ENCODE data around the gene ARHGAP1.

The ARHGAP1 gene

GRCh38 chr11:46643531-46643930 lies 56.9 kb downstream of the ARHGAP1 start:
- DNase-seq (ENCODE audit: low read depth in 4 of 4, low spot score in 1 of 4), result no peak

GRCh38 chr11:46642627-46643335 lies 57.6 kb downstream of the ARHGAP1 start:
- no peak for DNase-seq (ENCODE audit: low read depth in 4 of 4, low spot score in 1 of 4)

GRCh38 chr11:46641639-46642038 lies 58.8 kb downstream of the ARHGAP1 start:
- no peak for DNase-seq (ENCODE audit: low read depth in 4 of 4, low spot score in 1 of 4)

- DNase-seq (ENCODE audit: low read depth in 4 of 4, low spot score in 1 of 4), result no peak
Observed at GRCh38 chr11:46640036-46640788, 60.2 kb downstream of the ARHGAP1 start.

GRCh38 chr11:46639197-46639839 lies 61.1 kb downstream of the ARHGAP1 start:
- no peak for DNase-seq (ENCODE audit: low read depth in 4 of 4, low spot score in 1 of 4)

- DNase-seq (ENCODE audit: low read depth in 4 of 4, low spot score in 1 of 4), result no peak
Observed at GRCh38 chr11:46637546-46637945, 62.9 kb downstream of the ARHGAP1 start.

GRCh38 chr11:46635557-46636139 lies 64.8 kb downstream of the ARHGAP1 start:
- DNase-seq (ENCODE audit: low read depth in 4 of 4, low spot score in 1 of 4), result no peak

- DNase-seq (ENCODE audit: low read depth in 4 of 4, low spot score in 1 of 4), result no peak
Observed at GRCh38 chr11:46633291-46634217, 66.9 kb downstream of the ARHGAP1 start.

- DNase-seq (ENCODE audit: low read depth in 4 of 4, low spot score in 1 of 4), result no peak
Observed at GRCh38 chr11:46632502-46632901, 67.9 kb downstream of the ARHGAP1 start.

GRCh38 chr11:46631676-46632075 lies 68.7 kb downstream of the ARHGAP1 start:
- no peak for DNase-seq (ENCODE audit: low read depth in 4 of 4, low spot score in 1 of 4)

- DNase-seq (ENCODE audit: low read depth in 4 of 4, low spot score in 1 of 4), result no peak
Observed at GRCh38 chr11:46630237-46630636, 70.2 kb downstream of the ARHGAP1 start.

GRCh38 chr11:46628961-46629360 lies 71.5 kb downstream of the ARHGAP1 start:
- no peak for DNase-seq (ENCODE audit: low read depth in 4 of 4, low spot score in 1 of 4)
